HG02759 (cell line): ENCODE measurements around the gene MT1H.
A peak's percentile ranks its signal among the peaks of the same experiment; 100 is the strongest.
"Not testable (repeated sequence)": the region's sequence is repeated elsewhere in the genome, so short reads cannot be mapped to it uniquely, and the experiment has no call there.

Experiments
- ATAC-seq: cut with Tn5 transposase; IDR thresholded peaks from one replicate; pipeline ENCODE4 v1.9.1; 2021; ENCODE audit warnings: mild to moderate bottlenecking, moderate library complexity; ENCODE audit not compliant: unreplicated experiment

Gene MT1H

GRCh38 chr16:56669005-56669839 lies at the start of gene MT1H:
TSS of gene MT1H (plus strand) at chr16:56669814. CDS start at chr16:56669885, 71 bp downstream.
- no peak for ATAC-seq

GRCh38 chr16:56620339-56620897 lies 49.2 kb upstream of the MT1H start:
- no peak for ATAC-seq

- ATAC-seq = not testable (repeated sequence)
Observed at GRCh38 chr16:56621665-56622445, 47.8 kb upstream of the MT1H start.

GRCh38 chr16:56623184-56623583 lies 46.4 kb upstream of the MT1H start:
- not testable (repeated sequence) for ATAC-seq

- ATAC-seq = no peak
Observed at GRCh38 chr16:56623637-56624036, 46.0 kb upstream of the MT1H start.

GRCh38 chr16:56625140-56625942 lies 44.3 kb upstream of the MT1H start, which contains the start of gene MT1E:
TSS of gene MT1E (plus strand) at chr16:56625781. CDS start at chr16:56625852, 71 bp downstream.
- peak; percentile 76 for ATAC-seq

- peak; percentile 12 for ATAC-seq
Observed at GRCh38 chr16:56625943-56626654, 43.5 kb upstream of the MT1H start.

- ATAC-seq = no peak
Observed at GRCh38 chr16:56626685-56627084, 42.9 kb upstream of the MT1H start.

GRCh38 chr16:56628486-56629350 lies 40.9 kb upstream of the MT1H start:
- ATAC-seq = no peak

- no peak for ATAC-seq
Observed at GRCh38 chr16:56629531-56629930, 40.1 kb upstream of the MT1H start.

GRCh38 chr16:56630134-56630533 lies 39.5 kb upstream of the MT1H start:
- peak; percentile 72 for ATAC-seq

- no peak for ATAC-seq
Observed at GRCh38 chr16:56631197-56631596, 38.4 kb upstream of the MT1H start.

GRCh38 chr16:56631832-56632155 lies 37.8 kb upstream of the MT1H start:
- no peak for ATAC-seq

- no peak for ATAC-seq
Observed at GRCh38 chr16:56632156-56632847, 37.3 kb upstream of the MT1H start, which contains the start of gene MT1M. TSS of gene MT1M (plus strand) at chr16:56632659. CDS start at chr16:56632732, 73 bp downstream.

GRCh38 chr16:56632848-56633365 lies 36.7 kb upstream of the MT1H start:
- no peak for ATAC-seq

GRCh38 chr16:56633535-56633934 lies 36.1 kb upstream of the MT1H start:
- no peak for ATAC-seq

- no peak for ATAC-seq
Observed at GRCh38 chr16:56634715-56635440, 34.7 kb upstream of the MT1H start.
